Measurements from ENCODE around the gene CFAP20DC.
"Not testable (repeated sequence)": the region's sequence is repeated elsewhere in the genome, so short reads cannot be mapped to it uniquely, and the experiment has no call there.

Gene CFAP20DC

DNA sequence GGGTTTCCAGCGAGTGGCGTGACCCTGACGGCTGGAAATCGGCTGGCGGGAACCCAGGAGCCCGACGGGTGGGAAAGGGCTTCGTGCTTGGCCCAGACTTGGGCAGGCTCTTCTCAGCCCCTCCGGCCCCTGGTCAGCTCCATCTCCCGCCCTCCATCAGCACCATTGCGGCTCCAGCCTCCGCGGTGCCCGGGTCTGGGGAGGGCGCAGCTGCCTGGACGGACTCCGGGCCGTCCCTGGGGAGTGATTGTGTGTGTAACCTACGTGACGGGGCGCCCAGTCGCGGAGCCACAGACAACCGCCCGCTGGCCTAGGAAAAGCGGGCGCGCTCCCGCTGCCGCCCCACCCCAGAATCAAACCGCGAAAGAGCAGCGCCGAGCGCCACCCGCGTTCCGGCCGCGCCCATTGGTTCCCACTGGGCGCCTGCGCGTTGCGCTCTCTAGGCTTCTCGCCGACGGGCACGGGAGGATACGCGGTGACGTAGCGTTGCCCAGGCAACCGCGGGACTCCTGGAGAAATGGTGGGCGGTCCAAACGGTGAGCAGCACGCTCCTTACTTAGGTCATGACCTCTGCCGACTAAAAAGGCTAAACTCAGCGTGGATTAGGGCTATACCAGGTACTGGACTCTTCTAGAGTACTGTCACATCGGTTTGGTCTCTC lies at the start of gene CFAP20DC:
TSS of gene CFAP20DC (minus strand) at position 355 of the 661 bp plus-strand sequence. CDS start 394 bp downstream, outside the sequence.
- in situ Hi-C loops (cut with MboI; ENCODE audit: low pct_unique_long_range_greater_than_20kb, low sequenced_read_pairs), result no loop called here

DNA sequence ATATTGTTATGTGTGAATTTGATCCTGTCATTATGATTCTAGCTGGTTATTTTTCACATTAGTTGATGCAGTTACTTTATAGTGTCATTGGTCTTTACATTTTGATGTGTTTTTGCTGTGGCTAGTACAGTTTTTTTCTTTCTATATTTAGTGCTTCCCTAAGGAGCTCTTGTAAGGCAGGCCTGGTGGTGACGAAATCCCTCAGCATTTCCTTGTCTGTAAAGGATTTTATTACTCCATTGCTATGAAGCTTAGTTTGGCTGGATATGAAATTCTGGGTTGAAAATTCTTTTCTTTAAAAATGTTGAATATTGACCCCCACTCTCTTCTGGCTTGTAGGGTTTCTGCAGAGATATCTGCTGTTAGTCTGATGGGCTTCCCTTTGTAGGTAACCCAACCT lies 48.7 kb upstream of the CFAP20DC start:
- in situ Hi-C loops (cut with MboI; ENCODE audit: low pct_unique_long_range_greater_than_20kb, low sequenced_read_pairs); DNase-seq: not testable (repeated sequence)

More for the DNA sequence above, at the start of gene CFAP20DC:
- DNase-seq, result peak; percentile 42

DNA sequence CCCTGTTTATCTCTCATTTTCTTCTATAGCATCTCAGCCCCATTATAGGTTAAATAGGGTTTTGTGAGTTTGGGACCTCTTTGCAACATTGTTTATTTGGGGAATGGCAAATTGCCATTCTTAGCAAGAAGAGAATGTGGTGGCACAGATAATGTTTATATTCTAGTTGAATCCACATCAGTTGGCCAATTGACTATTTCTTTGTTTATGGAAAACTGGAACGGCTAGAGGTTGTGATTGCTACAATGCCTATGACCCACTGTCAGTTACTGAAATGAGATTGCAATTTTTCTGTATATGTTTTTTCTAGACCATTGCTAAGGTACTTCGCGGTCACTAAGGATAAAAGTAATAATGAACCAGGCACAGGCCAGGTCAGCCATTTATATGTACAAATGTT lies 44.6 kb upstream of the CFAP20DC start:
- in situ Hi-C loops (cut with MboI; ENCODE audit: low pct_unique_long_range_greater_than_20kb, low sequenced_read_pairs), result no loop called here
- DNase-seq, result no peak

DNA sequence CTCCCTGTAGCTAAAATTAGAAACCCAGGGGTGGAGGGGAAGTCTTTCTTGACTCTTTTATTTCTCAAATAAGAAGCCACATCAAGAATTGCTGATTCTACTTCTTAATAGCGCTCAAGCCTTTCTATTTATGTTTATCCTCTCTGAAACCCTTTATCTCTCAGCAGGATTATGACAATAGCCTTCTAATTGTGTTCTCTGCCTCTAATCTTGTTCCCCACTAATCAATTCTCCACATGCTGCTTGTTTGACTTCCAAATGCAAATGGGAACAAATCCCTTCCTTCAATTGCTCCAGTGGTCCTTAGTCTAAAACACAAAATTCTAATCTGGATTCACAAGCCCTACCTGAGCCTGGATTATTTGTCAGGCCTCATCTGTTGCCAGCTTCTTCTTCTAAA lies 43.7 kb upstream of the CFAP20DC start:
- in situ Hi-C loops (cut with MboI; ENCODE audit: low pct_unique_long_range_greater_than_20kb, low sequenced_read_pairs), result no loop called here
- DNase-seq, result no peak

DNA sequence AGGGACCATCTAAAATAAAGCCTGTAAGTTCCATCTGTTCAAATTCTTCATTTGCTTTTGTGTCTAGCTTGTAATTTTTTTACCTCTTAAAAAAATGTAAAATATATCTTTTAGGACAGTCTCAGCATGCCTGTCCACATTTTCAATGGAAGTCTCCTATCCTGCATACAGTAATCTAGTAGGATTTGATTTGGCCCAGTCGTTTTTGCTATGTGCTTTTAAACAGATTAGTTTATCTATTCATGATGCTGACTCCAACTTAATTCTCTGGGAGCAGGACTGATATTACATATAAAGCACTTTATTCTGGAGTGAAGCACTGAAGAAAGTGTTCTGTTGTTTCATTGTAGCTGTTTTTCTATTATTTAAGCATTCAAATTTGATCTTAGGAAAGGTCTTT lies 38.9 kb upstream of the CFAP20DC start:
- in situ Hi-C loops (cut with MboI; ENCODE audit: low pct_unique_long_range_greater_than_20kb, low sequenced_read_pairs), result no loop called here
- no peak for DNase-seq

DNA sequence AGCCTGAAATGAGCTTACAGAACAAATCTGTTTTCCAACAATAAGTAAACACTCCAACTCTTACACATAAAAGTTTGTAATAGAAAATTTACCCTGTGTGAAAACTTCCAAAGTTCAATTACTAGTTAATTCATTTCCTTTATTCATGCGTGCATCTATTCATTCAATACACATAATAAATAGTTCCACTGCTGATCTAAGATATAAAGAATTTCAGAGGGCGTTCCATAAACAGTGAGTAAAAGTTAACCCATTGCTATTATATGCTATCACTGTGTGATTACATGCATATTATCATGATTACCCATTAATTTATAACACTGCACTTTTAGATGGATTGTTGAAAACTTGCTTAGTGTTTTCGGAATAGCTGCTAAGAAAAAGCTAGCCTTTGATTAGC lies 36.2 kb upstream of the CFAP20DC start:
- DNase-seq, result no peak
- in situ Hi-C loops (cut with MboI; ENCODE audit: low pct_unique_long_range_greater_than_20kb, low sequenced_read_pairs), result no loop called here

DNA sequence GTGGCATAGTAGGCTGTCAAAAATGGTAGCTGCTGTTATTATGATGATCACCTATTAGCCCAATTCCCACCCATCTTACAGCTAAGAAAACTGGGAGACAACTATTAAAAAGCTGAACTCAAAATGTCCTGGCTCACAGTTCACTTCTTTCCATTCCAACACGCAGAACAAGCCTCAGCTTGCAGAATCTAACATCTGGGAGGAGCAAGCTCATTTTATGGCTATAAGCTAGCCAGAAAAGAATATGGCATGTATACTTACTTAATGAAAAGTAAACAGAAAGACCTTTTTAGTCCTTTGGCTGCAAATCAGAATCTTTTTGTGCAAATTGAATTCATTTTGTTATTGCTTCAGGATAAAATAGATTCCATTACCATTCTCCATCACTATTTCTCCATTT lies 34.8 kb upstream of the CFAP20DC start:
- in situ Hi-C loops (cut with MboI; ENCODE audit: low pct_unique_long_range_greater_than_20kb, low sequenced_read_pairs), result no loop called here
- no peak for DNase-seq

DNA sequence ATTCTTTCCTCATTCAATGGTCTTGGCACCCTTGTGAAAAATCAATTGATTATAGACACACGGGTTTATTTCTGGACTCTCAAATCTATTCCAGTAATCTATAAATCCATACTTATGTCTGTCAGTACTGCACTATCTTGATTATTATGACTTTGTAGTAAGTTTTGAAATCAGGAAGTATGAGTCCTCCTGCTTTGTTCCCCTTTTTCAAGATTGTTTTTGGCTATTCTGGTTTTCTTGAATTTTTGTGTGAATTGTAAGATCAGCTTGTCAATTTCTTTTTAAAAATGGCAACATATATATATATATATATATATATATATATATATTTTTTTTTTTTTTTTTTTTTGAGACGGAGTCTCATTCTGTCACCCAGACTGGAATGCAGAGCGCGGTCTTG lies 32.3 kb upstream of the CFAP20DC start:
- peak; percentile 18 for DNase-seq
- in situ Hi-C loops (cut with MboI; ENCODE audit: low pct_unique_long_range_greater_than_20kb, low sequenced_read_pairs), result no loop called here

DNA sequence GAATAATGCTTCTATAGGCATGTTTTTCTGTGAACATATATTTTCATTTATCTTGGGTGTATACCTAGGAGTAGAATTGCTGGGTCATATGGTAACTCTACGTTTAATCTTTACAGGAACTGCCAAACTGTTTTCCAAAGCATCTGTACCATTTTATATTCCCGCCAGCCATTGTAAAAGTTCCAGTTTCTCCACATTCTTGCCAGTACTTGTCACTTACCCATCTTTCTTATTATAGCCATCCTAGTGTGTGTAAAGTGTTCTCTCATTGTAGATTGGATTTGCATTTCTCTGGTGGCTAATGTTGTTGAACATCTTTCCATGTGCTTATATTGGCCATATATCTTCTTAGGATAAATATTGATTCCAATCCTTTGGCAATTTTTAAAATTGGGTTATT lies 31.2 kb upstream of the CFAP20DC start:
- no peak for DNase-seq

DNA sequence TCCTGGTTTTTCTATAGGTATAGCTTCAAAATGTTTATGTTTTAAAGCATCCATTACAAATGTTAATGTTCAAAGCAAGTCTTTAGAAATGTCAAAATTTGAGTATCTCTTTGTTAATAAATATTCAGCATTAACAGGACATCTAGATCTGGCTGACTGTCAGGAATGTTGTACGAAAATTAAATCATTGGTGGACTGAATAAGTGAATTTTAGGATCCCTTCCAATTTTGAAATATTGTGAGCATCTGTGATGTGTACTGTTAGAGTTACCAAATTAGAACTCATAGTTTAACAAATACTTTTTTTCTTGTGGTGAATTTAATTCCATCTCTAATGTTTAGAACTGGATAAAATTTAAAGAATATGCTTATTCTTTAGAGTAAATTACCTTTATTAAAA lies 30.1 kb upstream of the CFAP20DC start:
- no peak for DNase-seq
- in situ Hi-C loops (cut with MboI; ENCODE audit: low pct_unique_long_range_greater_than_20kb, low sequenced_read_pairs), result no loop called here

More for the DNA sequence above, 31.2 kb upstream of the CFAP20DC start:
- in situ Hi-C loops (cut with MboI; ENCODE audit: low pct_unique_long_range_greater_than_20kb, low sequenced_read_pairs), result no loop called here

DNA sequence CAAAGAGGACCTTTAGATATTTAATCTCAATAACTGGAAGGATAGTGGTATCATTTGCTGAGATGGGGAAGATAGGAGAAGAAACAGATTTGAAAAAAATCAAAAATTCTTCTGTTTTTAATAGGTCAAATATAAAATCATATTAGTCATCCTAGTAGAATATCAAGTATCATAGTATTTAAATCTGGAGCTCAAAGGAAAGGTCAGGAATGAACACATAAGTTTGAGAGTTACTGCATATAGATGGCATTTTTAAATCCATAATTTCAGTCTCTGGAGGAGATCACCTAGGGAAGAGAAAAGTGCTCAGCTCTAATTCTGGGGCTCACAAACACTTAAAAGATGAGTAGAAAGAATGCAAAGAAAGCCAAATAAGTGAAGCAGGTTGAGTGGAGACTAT lies 24.9 kb upstream of the CFAP20DC start:
- in situ Hi-C loops (cut with MboI; ENCODE audit: low pct_unique_long_range_greater_than_20kb, low sequenced_read_pairs), result no loop called here
- DNase-seq, result no peak

GRCh38 chr3:59072681-59073080 lies 22.9 kb upstream of the CFAP20DC start:
- in situ Hi-C loops (cut with MboI; ENCODE audit: low pct_unique_long_range_greater_than_20kb, low sequenced_read_pairs), result no loop called here
- no peak for DNase-seq

DNA sequence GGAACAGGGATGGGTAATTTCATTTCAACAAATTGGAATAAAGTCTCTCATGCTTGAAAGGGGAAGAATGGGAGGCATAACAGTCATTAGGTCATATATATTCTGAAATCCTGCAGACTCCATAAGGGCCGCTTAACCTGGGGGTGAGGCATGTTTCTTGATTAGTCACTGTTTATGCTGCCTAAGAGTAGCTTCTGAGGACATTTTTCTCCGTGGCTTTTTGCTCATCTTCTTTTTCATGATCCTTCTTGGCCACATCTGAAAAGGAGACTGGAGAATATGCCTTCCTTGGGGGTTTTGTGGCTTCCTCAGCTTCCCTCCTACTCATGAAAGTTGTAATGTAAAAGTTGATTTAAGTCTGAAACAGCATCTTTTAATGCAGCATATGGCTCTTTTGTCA lies 20.0 kb upstream of the CFAP20DC start:
- in situ Hi-C loops (cut with MboI; ENCODE audit: low pct_unique_long_range_greater_than_20kb, low sequenced_read_pairs), result no loop called here
- DNase-seq, result no peak

DNA sequence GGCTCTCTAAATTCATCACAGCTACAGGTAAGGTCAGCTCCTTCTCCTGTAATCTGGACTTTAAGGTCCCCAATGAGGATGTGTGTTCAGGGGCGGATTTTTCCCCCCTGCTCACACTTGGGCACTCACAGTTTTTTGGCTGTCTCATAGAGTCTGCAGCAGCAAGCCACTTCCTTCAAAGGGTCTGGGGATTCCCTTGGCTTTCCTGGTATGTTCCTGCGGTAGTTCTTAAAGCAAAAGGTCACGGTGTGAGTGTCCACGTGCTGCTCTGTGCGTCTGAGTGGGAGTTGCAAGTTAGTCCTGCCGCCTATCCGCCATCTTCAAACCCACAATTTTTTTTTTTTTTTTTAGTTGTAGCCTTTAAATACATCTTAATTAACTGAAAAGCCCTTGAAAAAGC lies 15.4 kb upstream of the CFAP20DC start:
- no peak for DNase-seq
- in situ Hi-C loops (cut with MboI; ENCODE audit: low pct_unique_long_range_greater_than_20kb, low sequenced_read_pairs), result no loop called here

GRCh38 chr3:59064728-59065127 lies 14.9 kb upstream of the CFAP20DC start:
- in situ Hi-C loops (cut with MboI; ENCODE audit: low pct_unique_long_range_greater_than_20kb, low sequenced_read_pairs), result no loop called here
- no peak for DNase-seq

DNA sequence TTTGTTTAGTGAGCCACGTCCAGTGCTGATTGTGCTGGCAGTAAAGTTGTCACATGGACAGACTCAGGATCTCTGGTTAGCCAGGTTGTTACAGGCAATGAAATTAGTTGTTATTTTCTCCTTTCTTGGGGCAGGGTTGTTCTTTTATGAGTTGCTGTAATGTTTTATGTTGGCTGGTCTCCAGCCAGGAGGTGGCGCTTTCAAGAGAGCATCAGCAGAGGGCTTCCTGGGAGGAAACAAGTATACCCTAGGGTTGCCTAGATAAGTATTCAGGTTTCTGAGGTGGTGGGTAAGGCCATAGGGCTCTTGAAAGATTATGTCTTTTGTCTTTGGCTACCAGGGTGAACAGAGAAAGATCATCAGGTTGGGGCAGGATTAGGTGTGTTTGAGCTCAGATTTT lies 14.5 kb upstream of the CFAP20DC start:
- no peak for DNase-seq
- in situ Hi-C loops (cut with MboI; ENCODE audit: low pct_unique_long_range_greater_than_20kb, low sequenced_read_pairs), result no loop called here

GRCh38 chr3:59056706-59057105 lies 6.9 kb upstream of the CFAP20DC start:
- in situ Hi-C loops (cut with MboI; ENCODE audit: low pct_unique_long_range_greater_than_20kb, low sequenced_read_pairs), result no loop called here
- no peak for DNase-seq

DNA sequence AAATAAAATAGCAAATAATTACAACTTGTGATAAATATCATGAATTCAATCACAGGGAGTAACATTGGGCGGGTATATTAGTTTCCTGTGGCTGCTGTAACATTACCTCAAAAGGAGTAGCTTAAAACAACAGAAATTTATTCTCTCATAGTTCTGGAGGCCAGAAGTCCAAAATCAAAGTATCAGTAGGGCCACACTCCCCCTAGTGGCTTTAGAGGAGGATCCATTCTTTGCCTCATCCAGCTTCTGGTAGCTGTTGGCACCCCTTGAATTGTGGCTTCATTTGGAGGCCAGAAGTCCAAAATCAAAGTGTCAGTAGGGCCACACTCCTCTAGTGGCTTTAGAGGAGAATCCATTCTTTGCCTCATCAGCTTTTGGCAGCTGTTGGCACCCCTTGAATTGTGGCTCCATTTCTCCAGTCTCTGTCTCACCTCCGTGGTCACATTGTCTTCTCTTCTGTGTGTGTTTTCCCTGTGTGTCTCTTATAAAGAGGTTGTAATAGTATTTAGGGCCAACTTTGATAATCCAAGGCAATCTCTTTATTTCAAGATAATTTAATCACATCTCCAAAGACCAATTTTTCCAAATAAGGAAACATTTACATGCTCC lies 3.1 kb upstream of the CFAP20DC start:
- peak; percentile 12 for DNase-seq
- in situ Hi-C loops (cut with MboI; ENCODE audit: low pct_unique_long_range_greater_than_20kb, low sequenced_read_pairs), result no loop called here

- DNase-seq; in situ Hi-C loops (cut with MboI; ENCODE audit: low pct_unique_long_range_greater_than_20kb, low sequenced_read_pairs): not testable (repeated sequence)
Observed at GRCh38 chr3:59050811-59051414, 1.1 kb upstream of the CFAP20DC start.

- in situ Hi-C loops (cut with MboI; ENCODE audit: low pct_unique_long_range_greater_than_20kb, low sequenced_read_pairs), result no loop called here
- no peak for DNase-seq
Observed at GRCh38 chr3:59046839-59047238, 3.0 kb downstream of the CFAP20DC start.

GRCh38 chr3:59043391-59043790 lies 6.4 kb downstream of the CFAP20DC start:
- no peak for DNase-seq
- in situ Hi-C loops (cut with MboI; ENCODE audit: low pct_unique_long_range_greater_than_20kb, low sequenced_read_pairs), result no loop called here

Data from KBM-7 (cell line).